Activated CD8-positive, alpha-beta memory T cell treated with anti-CD3 and anti-CD28 coated beads for 48 hours (primary cell): ENCODE measurements around the gene TOM1L2.
A peak's percentile ranks its signal among the peaks of the same experiment; 100 is the strongest.
"Not testable (repeated sequence)": the region's sequence is repeated elsewhere in the genome, so short reads cannot be mapped to it uniquely, and the experiment has no call there.

Experiments
- DNase-seq, 3 experiments: peaks; one replicate each; pipeline ENCODE4 v3.0.0-alpha.2; 2020; ENCODE audit warnings: low read depth in 2 of 3, low spot score in 2 of 3

TOM1L2 gene

DNA sequence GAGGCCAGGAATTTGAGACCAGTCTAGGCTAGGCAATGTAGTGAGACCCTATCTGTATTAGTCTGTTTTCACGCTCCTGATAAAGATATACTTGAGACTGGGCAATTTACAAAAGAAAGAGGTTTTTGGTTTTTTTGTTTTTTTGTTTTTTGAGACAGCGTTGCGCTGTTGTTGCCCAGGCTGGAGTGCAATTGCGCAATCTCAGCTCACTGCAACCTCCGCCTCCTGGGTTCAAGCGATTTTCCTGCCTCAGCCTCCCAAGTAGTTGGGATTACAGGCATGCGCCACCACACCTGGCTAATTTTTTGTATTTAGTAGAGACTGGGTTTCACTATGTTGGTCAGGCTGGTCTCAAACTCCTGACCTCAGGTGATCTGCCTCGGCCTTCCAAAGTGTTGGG, 23.7 kb upstream of the TOM1L2 start:
- not testable (repeated sequence) for DNase-seq

DNA sequence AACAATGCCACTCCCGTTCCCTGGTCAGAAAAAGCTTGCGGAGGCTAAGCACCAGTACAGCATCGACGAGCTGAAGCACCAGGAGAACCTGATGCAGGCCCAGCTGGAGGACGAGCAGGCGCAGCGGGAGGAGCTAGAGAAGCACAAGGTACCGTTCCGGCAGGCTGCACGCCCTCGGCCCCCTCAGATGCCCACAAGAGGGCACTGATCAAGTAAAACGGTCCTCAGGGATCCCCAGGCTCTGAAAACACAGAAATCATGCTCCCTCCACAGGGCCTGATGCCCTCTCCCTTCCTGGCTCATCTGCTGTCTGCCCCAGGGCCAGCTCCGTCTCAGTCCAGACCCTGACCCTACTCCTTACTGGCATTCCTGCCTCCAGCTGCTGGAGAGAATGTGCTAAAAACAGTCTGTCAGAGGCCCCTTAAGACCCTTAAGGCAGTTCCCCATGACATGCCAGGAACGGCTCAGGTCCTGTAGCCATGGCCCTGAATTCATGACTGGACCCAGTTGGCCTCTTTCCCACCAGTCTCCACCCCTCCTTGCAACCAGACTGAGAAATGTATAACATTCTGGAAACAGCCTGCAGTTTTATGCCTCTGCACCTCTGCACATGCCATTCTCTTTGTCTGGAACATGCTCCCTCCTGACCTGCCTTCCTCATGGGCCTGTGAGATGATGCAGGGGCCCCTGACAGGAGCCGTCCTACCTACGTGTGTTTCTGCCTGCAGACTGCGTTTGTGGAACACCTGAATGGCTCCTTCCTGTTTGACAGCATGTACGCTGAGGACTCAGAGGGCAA, 22.3 kb upstream of the TOM1L2 start:
- DNase-seq, result no peak

DNA sequence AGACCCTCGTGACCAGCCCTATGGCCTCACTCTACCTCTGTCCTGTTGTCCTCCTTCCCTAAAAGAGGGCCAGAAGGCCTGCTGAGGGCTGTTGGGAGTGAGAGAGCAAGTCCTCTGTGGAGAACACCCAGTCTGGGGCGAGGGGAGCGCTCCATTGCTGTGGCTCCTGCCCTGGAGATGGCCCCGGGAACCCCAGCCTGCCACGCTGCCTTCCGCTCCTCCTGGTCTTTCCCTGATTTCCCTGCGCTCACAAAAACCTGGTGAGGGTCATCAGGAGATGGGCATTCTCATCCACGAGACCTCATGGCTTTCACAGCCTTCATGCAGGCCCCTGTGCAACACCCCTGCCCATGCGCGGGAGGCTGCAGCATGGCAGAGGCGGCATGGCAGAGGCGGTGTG, 21.7 kb upstream of the TOM1L2 start:
- DNase-seq, result no peak

DNA sequence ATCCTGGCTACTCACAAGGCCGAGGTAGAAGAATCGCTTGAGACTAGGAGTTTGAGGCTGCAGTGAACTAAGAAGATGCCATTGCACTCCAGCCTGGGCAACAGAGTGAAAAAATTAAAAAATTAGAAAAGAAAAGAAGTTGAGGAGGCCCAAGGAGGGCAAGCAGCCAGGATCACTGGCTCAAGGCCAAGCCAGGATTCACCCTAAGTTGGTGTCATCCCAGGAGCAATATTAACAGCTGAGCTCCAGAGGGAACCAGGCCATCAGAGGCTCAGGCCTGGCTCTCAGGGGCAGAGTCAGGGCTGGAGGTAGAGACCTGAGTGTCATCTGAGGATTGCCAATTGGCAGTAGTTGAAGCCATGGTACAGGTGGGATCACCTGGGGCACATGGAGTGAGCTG, 21.2 kb upstream of the TOM1L2 start:
- no peak for DNase-seq

DNA sequence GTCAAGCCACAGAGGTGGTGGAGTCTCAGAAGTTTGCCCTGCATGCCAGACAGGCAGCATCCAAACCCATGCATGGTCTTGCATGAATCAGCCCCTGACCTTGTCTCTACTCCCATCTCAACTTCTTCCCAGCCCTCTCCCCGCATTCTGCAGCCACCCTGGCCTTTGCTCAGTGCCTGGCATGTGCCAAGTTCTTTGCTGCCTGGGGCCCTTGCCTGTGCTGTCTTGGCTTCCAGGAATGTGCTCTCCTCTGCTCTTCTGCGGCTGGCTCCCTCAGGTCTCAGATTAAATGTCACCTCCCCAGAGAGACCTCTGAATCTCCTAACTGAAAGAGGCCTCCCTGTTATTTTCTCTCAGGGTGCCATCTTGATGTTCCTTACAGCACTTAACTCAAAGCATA, 18.1 kb upstream of the TOM1L2 start:
- DNase-seq, result no peak

DNA sequence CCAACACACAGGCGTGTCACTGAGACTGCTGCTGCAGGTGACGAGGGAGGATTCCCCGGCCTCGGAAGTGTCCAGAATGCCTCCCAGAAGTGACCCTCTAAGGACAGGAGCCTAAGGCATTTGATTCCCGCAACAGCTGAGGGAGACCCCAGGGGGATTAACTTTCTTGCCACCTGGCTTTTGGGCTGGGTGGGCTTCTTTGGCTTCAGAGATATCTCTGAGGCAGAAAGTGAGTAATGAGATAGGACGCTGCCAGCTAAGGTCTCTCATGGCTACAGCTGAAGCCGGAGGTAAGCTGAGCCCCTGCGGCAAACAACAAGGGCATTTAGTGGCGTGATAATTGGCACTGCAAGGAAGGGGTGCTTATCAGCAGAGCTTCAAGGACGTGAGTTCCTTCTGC, 17.4 kb upstream of the TOM1L2 start:
- no peak for DNase-seq

DNA sequence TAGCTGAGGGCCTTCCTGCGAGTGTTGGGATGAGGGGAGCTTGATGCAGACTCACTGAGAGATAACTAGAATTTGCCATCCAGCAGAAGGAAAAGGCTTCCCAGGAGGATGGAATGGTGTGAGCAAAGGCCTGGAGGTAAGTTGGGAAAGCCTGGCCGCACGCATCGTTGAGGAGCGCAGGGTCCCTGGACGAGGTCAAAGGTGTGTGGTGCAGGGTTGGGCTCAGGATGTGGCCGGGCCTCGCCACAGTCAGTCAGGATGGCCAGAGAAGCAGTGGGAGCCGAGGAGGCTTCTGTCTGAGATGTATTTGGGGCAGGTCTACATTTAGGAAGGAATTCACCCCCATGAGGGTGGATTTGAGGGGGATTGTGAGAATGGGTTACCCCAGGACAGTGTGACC, 16.9 kb upstream of the TOM1L2 start:
- no peak for DNase-seq

DNA sequence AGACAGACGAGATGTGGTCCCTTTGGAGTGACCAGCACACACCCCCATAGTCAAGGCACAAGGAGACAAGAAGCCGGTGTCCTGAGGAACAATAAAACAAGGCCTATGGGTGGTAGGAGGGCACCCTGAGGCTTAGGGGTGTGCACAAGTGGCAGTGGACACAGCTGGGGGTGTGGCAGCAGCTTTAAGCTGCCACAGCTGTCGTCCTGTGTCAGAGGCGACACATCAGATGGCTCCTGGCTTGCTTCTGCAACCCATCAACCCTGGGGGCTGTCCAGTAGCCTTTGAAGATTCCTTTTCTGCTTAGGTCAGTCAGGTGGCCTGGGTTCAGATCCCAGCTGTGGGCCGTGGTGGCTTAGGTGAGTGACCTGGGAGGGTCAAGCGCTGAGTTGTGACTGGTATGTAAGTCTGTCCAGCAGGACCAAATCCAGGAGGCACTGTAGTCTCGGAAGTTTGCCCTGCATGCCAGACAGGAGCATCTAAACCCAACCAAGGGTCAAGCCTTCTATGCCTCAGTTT, 16.3 kb upstream of the TOM1L2 start:
- DNase-seq, result no peak

DNA sequence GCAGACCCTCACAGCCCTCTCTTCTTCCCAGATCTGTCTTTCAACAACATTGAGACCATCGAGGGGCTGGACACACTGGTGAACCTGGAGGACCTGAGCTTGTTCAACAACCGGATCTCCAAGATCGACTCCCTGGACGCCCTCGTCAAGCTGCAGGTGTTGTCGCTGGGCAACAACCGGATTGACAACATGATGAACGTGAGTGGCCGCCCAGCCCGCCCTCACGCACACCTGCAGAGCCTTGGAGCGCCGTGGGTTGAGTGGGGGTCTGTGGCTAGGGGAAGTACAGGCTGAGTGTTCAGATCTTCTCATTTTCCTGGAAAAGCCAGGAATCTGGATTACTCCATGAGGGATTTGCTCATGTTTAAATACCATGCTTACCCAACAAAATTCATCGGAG, 15.7 kb upstream of the TOM1L2 start:
- no peak for DNase-seq

DNA sequence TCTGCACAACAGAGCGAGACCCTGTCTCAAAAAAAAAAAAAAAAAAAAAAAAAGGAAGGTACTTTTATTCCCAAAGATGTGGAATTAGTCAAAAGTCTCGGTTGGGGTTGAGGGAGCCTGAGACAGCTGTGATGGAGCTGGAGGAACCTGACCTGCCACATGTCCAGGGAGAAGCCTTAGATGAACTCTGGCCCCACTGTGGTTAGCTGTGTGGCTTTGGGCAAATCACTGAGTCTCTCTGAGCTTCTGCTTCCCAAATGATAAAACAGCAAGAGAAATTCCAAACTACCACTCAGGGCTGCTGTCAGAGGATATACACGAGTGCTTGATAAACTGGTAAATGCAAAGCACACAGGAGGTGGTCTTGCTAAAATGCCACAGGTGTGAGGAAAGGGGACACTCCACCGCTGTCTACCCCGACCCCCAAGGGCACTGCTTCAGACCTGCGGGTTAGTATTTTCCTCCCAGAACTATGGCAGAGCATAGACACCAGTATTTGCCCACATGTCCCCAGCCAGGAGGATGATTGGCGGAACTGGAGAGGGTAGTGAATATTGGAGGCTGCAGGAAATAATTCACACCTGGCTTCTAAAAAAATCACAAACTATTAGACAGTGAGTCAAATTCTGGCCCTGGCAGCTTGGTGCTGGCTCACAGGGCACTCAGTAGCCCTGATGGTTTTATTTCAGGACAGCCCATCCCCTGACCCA, 15.1 kb upstream of the TOM1L2 start:
- no peak for DNase-seq

DNA sequence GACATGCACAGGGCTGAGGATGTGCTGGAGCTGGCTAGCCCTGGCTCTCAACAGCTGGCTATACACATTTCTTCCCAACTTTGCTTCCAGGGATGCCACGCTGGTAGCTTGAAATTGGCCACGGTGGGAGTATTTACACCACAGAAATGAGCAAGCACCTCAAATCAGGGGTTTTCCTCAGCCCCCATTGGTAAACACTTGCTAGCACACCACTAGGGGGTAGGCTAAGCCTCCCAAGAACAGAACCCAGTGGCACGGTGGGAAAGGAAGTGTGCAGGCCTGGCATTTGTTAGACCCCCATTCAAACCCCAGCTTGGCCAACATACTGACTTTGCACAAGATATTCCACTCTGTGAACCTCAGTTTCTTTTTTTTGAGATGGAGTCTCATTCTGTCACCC, 13.4 kb upstream of the TOM1L2 start:
- no peak for DNase-seq

DNA sequence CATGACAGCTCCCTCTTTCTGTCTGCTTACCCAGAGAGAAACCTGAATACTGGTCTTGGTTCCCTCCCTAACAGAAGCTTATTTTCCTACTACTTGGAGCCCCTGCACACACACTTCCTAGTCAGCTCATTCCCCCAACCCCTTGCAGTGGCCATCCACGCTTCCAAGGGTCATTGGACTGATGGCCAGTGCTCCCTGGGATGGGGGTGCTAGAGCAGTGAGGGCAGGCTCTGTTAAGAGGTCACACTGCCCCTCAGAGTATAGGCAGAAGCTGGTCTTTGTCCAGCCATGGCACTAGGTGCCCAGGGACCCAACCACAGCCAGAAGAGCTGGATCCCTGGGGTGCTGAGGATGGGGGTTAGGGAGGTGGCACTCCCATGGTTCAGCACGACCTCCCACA, 13.0 kb upstream of the TOM1L2 start:
- no peak for DNase-seq

DNA sequence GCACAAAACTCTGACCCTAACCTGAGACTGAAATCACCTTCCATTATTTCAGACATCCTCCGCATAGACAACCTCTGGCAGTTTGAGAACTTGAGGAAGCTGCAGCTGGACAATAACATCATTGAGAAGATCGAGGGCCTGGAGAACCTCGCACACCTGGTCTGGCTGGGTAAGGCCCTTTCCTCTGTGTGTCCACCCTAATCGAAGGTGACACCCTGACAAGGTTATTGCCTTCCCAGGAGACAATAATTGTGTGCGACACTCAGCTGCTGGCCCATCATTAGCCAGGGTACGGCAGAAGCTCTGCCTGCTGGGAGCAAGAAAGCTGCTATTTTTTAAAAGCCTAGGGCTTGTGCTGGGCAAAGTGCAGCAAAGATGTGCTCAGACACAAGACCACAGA, 11.6 kb upstream of the TOM1L2 start:
- DNase-seq, result no peak

DNA sequence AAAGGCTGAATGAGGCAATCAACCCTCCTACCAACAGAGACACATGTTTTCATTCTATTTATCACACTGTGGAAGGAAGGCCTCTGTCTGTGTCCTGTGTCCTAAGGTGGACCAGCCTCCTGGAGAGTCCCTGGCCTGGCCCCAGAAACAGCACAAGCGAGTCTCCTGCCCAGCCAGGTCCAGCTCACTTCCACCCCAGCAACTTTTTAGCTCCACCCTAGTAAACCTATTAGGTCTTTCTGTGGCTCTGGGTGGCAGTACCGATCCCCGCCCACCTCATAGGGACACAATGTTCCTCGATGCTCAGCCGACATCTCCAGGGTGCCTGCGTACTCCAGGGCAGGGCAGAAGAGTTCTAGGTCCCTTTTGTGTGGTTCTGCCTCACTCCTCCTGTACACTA, 11.2 kb upstream of the TOM1L2 start:
- no peak for DNase-seq

DNA sequence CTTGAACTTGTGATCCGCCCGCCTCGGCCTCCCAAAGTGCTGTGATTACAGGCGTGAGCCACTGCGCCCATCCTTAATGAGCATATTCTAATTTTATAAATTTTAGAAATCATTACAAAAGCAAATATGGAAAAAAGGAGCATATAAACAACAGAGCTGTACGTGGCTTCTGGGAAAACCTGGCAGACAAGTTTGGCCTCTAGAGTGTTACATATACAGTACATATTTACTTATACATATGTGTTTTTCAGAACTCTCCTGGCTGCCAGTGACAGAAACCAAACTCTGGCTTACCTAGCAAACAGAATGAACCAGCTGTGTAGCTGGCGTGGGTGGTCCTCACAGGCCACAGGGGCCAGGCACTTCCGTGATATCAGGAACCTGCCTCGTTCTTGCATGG, 10.6 kb upstream of the TOM1L2 start:
- no peak for DNase-seq

DNA sequence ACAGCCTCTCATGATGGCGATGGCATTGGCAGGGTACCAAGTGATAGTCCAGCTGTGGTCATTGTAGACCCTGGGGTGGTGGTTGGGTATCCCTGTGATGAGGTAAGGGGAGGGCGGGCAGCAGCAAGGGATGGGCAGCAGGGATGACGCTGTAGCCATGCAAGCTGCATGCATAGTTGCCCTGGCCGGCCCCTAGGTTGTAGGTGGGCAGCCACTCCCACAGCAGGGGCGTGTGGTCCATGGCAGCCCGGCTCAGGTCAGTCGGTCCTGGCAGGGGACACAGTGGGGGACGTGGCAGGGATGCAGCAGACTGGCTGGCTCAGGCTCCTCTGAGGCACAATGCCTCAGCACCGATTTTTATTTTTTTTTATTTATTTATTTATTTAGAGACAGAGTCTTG, 9.1 kb upstream of the TOM1L2 start:
- no peak for DNase-seq

DNA sequence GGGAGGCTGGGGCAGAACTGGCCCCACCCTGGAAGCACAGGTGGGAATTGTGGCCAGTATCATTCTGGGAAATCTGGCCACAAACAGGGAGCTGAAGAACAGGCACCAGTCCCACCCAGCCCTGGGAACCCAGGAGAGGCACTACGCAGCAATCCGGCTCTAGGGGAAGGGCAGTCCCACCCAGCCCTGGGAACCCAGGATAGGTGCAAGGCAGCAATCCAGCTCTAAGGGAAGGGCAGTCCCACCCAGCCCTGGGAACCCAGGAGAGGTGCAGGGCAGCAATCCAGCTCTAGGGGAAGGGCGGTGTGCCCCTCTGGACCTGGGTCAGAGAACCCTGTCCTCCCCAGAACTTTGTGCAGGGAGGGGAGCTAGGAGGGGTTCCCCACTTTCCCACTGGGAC, 7.6 kb upstream of the TOM1L2 start:
- no peak for DNase-seq

DNA sequence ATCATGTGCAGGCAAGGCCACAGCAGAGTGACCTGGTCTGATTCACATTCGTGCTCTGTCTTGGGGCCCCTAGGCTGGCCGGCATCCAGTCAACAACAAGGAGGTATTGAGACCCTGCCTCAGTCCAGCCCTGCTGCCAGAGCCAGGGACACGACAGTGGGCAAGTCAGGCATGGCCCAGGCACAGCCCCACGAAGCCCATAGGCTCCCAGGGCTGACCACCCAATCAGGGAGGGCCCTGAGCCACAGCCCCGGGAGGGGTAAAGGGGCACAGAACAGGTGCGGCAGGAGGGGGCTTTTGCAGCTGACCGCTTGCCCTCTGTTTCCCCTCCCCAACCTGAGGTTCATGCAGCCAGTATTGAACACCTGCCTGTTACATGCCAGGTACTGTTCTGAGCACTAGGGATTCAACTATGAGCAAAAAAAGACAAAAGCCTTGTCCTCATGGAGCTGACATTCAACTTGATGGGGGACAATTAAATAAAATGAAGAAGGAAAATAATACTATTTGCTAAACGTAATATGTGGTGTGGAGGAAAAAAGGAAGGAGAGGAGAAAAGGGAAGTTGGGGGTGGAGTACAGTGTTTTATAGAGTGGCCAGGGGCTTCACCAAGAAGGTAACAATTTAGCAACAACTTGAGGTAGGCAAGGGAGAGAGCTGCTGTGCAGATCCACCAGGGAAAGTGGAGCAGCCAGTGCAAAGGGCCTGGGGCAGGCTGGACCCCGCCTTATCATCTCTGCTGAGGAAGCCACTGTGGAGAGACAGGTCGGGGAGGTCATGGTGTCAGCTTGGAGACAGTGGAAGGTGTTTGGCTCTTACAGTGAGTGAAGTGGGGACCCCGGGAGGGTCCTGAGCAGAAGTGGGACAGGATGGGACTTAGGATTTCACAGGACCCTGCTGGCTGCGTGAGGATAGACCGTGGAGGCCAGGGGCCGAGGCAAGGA, 6.6 kb upstream of the TOM1L2 start:
- DNase-seq, result no peak

DNA sequence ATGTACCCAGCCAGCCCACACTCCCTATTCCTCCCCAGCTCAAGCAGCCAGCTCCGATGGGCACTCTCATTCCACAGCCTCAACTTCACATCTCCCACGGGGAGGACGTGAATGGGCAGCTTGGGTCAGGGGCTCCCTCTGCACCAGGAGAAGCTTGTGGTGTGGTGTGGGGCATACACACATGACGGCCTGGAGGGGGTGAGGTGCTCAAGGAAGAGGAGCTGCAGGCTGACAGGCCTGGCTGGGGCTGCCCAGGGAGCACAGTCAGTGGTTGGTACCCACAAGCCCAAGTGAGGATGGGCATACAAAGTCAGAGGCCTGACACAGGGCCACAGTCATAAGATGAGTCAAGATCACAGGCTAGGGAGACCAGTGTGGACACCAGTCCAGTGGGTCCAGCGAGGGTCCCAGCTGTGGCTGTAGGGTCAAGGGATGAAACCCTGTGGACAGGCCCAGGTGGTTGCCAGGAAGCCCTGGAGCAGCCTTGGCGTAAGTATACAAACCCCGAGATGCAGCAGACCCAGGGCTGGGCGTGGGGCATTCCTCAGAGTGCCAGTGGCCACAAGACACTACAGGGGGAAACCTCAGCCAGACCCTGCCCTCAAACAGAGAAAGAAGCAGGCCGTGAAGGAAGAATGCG, 4.9 kb upstream of the TOM1L2 start:
- no peak for DNase-seq

DNA sequence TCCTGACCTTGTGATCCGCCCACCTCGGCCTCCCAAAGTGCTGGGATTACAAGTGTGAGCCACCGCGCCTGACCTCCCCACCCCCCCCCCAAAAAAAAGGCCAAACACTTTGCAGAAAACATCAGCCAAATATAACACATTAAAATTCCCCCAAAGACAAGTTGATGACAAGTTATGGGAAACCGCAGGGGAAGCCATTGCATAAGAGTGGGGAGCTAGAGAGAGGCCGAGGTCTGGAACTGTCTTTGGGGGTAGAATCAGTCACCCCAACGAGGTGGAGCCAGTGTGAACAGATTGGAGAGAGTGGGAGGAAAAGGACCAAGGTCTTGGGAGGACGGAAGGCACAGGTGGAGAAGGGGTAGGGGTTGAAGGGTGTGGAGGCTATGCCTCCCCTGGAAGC, 3.2 kb upstream of the TOM1L2 start:
- no peak for DNase-seq

DNA sequence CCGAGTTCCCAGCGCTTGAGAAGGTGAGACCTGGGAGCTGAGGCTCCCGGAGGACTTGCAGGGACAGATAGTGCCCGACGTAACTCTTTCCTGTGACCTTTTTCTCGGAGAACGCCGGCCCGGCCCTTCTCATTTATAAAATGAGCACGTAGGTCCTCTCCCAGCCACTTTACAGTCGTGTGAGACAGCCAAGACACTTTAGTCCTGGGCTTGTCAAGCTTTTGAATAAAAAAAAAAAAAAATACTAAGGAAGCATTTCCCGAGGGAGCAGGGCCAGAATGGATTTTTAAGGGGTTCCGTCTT, 703 bp upstream of the TOM1L2 start:
- DNase-seq, result peak in 1 of 3 experiments; percentile 45
